ENCODE results near the gene NIFK.

GRCh38 chr2:121740973-121741372 is 4.3 kb upstream of the NIFK start:
- TF ChIP-seq EZH2phosphoT487 (IDR thresholded peaks at IDR 0.05; ENCODE audit: borderline replicate concordance): no peak
- TF ChIP-seq CTCF (conservative IDR thresholded peaks at IDR 0.05; ENCODE audit: low read length): no peak
